ENCODE results near the gene PHACTR3.

Gene PHACTR3

DNA sequence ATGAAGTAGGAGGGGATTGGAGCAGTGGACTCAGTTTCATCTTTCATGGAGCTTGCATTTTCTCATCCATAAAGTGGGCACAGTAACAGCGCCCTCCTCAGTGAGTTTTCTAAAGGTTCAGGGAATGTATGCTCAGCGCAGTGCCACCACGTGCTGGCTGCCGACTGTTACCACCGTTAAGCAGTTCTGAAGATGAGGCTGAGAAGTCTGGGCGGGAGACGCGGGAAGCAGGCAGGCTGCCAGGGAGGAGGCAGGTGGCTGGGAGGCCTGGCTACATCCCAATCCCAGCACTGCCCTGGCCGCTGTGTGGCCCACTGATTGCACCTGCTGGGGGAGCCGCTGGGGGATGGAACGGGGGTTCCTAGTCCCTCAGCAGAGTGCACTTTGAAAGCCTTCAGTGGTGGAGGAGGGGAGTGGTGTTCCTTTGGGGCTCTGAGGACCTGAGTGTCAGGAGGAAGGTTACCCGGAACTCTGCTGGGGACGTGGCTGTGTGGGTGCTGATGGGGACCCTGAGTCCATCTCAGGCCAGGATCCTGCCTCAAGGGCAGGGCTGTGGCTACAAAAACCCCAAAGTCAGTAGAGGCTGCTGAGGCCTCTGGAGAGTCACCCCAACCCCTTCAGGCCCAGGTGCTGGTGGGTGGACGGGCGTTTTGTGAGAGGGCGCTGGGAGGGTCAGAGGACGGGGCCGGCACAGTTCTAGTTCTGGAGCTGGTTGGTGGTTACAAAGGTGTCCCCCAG, 28.0 kb upstream of the PHACTR3 start:
- no peak overlapping the region for H3K18ac ChIP-seq (ENCODE audit: low read length)
- WGBS (ENCODE audit: extremely low coverage, insufficient coverage, low lambda C conversion rate): no CpG with 5 or more reads among the region's 18 CpGs
- no peak overlapping the region for H2BK15ac ChIP-seq (replicated peaks; ENCODE audit: low read depth)
- H2BK120ac ChIP-seq (ENCODE audit: low read depth, low read length): no peak overlapping the region
- H4K8ac ChIP-seq (ENCODE audit: low read depth, low read length): no peak overlapping the region
- H3K23ac ChIP-seq (ENCODE audit: low read length): no peak overlapping the region
- H2BK5ac ChIP-seq (ENCODE audit: low read length): no peak overlapping the region
- peaks cover 22% of the 10 kb centered on the region for H3K27me3 ChIP-seq (ENCODE audit: insufficient read depth, low read length, poor library complexity)
- DNase-seq: peak; percentile 22
- no peaks in the 10 kb centered on the region for H3K79me1 ChIP-seq (ENCODE audit: low read length)
- no peak overlapping the region for H3K4me3 ChIP-seq (ENCODE audit: low read length)
- no peak overlapping the region for H3K4me2 ChIP-seq (ENCODE audit: low read length)
- H3K36me3 ChIP-seq (ENCODE audit: control insufficient read depth, insufficient read depth, low read length): no peaks in the 10 kb centered on the region
- H3K9ac ChIP-seq (ENCODE audit: low read length): no peak overlapping the region
- H3K4ac ChIP-seq (ENCODE audit: low read depth, low read length): no peak overlapping the region
- H4K5ac ChIP-seq (ENCODE audit: low read length): no peak overlapping the region
- H2AK5ac ChIP-seq (ENCODE audit: low read length): no peak overlapping the region
- no peak overlapping the region for H3K27ac ChIP-seq (ENCODE audit: low read depth, low read length)
- no peak overlapping the region for H3K56ac ChIP-seq (ENCODE audit: low read length)
- no peaks in the 10 kb centered on the region for H3K4me1 ChIP-seq (ENCODE audit: control insufficient read depth, low read depth, low read length)
- H3K79me2 ChIP-seq (ENCODE audit: control insufficient read depth, insufficient read depth, low read length): no peaks in the 10 kb centered on the region

DNA sequence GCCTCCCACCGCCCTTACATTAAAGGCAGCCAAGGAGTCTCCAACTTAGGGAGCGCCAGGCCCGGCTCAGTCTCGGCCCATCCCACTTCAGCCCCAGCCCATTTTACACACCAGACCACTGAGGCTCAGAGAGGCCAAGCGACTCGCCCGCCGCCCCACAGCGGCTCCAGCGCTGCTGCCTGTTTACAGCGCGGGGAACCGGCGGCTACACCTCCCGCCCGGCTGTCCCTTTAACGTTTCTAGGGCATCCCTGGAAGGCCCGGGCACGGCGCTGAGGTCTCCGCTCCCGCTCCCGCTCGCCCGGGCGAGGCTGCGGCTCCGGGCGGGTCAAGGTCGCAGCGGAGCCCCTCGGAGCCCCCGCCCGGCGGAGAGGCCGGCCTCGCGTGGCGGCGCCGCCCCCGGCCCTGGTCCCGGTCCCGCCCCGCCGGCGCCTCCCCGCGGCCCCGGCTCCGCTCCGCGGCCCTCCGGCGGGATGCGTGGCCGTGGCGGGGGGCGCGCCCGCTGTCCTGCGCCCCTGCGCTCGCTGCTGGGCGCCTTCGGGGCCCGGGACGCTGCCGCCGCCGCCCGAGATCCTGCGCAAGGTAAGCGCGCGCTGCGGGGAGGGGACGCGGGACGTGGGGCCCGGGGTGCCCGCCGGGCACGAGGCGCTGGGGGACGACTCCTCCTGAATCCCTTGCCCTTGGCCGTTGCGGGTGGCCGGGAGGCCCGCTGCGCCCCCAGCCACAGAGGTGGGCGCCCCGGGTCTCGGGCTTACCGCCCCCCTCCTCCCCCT, 27.1 kb upstream of the PHACTR3 start:
- Histone ChIP-seq H3K9ac (ENCODE audit: low read length) (no peak overlapping the region), H3K4me2 (ENCODE audit: low read length) (no peak overlapping the region), H3K4me3 (ENCODE audit: low read length) (no peak overlapping the region), H3K27ac (ENCODE audit: low read depth, low read length) (no peak overlapping the region), H3K4me1 (ENCODE audit: control insufficient read depth, low read depth, low read length) (no peaks in the 10 kb centered on the region), H4K8ac (ENCODE audit: low read depth, low read length) (no peak overlapping the region), H3K23ac (ENCODE audit: low read length) (no peak overlapping the region), H2AK5ac (ENCODE audit: low read length) (no peak overlapping the region), H3K27me3 (ENCODE audit: insufficient read depth, low read length, poor library complexity) (peaks cover 22% of the 10 kb centered on the region), H3K79me1 (ENCODE audit: low read length) (no peaks in the 10 kb centered on the region), H4K5ac (ENCODE audit: low read length) (no peak overlapping the region), H3K56ac (ENCODE audit: low read length) (no peak overlapping the region), H2BK120ac (ENCODE audit: low read depth, low read length) (no peak overlapping the region), H3K18ac (ENCODE audit: low read length) (no peak overlapping the region), H2BK5ac (ENCODE audit: low read length) (no peak overlapping the region), H3K79me2 (ENCODE audit: control insufficient read depth, insufficient read depth, low read length) (no peaks in the 10 kb centered on the region), H3K4ac (ENCODE audit: low read depth, low read length) (no peak overlapping the region), H2BK15ac (replicated peaks; ENCODE audit: low read depth) (no peak overlapping the region), H3K36me3 (ENCODE audit: control insufficient read depth, insufficient read depth, low read length) (no peaks in the 10 kb centered on the region)
- DNase-seq: no peak
- WGBS (ENCODE audit: extremely low coverage, insufficient coverage, low lambda C conversion rate): no CpG with 5 or more reads among the region's 95 CpGs

DNA sequence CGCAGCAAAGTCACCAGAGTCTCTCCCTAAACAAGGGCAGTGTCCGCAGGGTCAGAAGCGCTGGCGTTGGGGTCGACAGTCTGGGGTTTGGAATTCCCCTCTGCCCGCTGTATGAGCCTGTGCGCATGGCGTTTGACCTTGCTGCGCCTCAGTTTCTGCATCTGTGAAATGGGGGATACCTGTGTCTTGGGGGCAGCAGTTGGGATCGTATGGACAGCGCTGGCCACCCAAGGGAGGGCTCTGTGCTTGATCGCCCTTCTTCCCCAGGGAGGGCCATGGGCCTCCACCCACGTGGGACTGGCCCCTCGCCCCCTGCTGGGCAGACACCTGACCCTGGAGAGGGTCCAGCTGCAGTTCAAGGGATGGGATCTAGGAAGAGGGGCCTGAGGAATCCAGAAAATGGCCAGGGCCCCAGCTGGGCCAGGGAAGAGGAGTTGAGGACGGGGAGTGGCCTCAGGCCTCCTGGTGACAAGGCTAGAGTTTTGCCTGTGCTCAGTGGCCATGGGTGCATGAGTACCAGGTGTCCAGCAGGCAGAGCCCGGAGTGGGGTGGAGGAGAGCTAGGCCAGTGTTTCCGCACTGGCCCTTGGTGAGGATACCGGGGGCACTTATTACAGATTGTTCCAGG, 26.4 kb upstream of the PHACTR3 start:
- DNase-seq: no peak
- no peak overlapping the region for H3K18ac ChIP-seq (ENCODE audit: low read length)
- WGBS (ENCODE audit: extremely low coverage, insufficient coverage, low lambda C conversion rate): no CpG with 5 or more reads among the region's 18 CpGs
- H2BK120ac ChIP-seq (ENCODE audit: low read depth, low read length): no peak overlapping the region
- no peaks in the 10 kb centered on the region for H3K36me3 ChIP-seq (ENCODE audit: control insufficient read depth, insufficient read depth, low read length)
- H3K27ac ChIP-seq (ENCODE audit: low read depth, low read length): no peak overlapping the region
- H3K9ac ChIP-seq (ENCODE audit: low read length): no peak overlapping the region
- H4K8ac ChIP-seq (ENCODE audit: low read depth, low read length): no peak overlapping the region
- no peak overlapping the region for H2BK15ac ChIP-seq (replicated peaks; ENCODE audit: low read depth)
- no peaks in the 10 kb centered on the region for H3K79me2 ChIP-seq (ENCODE audit: control insufficient read depth, insufficient read depth, low read length)
- no peak overlapping the region for H3K56ac ChIP-seq (ENCODE audit: low read length)
- H4K5ac ChIP-seq (ENCODE audit: low read length): no peak overlapping the region
- no peak overlapping the region for H3K4me2 ChIP-seq (ENCODE audit: low read length)
- H3K4me1 ChIP-seq (ENCODE audit: control insufficient read depth, low read depth, low read length): no peaks in the 10 kb centered on the region
- H2AK5ac ChIP-seq (ENCODE audit: low read length): no peak overlapping the region
- H2BK5ac ChIP-seq (ENCODE audit: low read length): no peak overlapping the region
- H3K4me3 ChIP-seq (ENCODE audit: low read length): no peak overlapping the region
- H3K23ac ChIP-seq (ENCODE audit: low read length): no peak overlapping the region
- H3K27me3 ChIP-seq (ENCODE audit: insufficient read depth, low read length, poor library complexity): peaks cover 22% of the 10 kb centered on the region
- H3K4ac ChIP-seq (ENCODE audit: low read depth, low read length): no peak overlapping the region
- H3K79me1 ChIP-seq (ENCODE audit: low read length): no peaks in the 10 kb centered on the region

DNA sequence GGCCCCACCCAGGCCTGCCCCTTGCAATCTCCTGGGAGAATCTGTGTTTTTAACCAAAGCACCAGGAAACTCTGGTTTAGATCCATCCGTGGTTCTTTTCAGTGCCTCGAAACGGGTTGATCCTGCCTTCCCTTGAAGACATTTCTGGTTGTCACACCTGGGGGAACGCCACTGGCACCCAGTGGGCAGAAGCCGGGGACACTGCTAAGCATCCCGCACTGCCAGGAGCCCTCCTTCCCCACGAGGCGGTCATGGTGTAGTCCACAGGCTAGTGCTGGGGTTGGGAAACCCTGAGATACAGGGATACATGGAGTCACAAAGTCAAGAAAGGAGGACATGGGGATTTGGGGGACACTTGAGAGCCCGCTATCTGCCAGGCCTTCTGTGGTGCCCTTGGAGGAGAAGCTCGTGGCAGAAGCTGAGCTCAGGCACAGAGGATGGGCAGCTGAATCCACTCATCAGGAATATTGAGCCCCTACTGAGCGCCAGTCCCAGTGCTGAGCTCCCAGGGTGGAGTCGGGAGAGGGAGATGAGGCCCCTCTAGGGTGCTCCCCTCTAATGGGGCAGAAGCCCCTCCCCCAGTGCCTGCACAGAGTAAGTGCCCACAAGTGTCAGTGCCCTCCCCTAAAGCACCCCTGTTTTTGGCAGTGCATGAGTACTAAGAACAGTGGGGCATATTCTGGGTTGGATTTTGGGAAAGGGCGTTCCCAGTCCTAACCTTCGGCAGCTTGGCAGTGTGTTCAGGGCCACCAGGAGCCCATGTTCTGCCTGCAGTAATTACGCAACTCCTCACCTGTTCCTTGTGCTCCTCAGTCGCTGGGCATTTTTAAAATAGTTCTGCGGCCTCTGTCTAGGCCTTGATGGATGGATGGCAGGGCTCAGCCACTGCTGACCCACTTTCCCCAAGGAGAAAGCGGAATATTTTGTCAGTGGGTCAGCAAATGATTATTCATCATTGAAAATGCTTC, 25.6 kb upstream of the PHACTR3 start:
- H3K4me3 ChIP-seq (ENCODE audit: low read length): no peak overlapping the region
- no peak overlapping the region for H3K18ac ChIP-seq (ENCODE audit: low read length)
- no peak overlapping the region for H2BK15ac ChIP-seq (replicated peaks; ENCODE audit: low read depth)
- no CpG with 5 or more reads among the region's 18 CpGs for WGBS (ENCODE audit: extremely low coverage, insufficient coverage, low lambda C conversion rate)
- no peak overlapping the region for H2AK5ac ChIP-seq (ENCODE audit: low read length)
- no peak overlapping the region for H3K23ac ChIP-seq (ENCODE audit: low read length)
- no peak overlapping the region for H2BK120ac ChIP-seq (ENCODE audit: low read depth, low read length)
- H4K8ac ChIP-seq (ENCODE audit: low read depth, low read length): no peak overlapping the region
- H3K27ac ChIP-seq (ENCODE audit: low read depth, low read length): no peak overlapping the region
- H3K79me2 ChIP-seq (ENCODE audit: control insufficient read depth, insufficient read depth, low read length): no peaks in the 10 kb centered on the region
- no peak overlapping the region for H4K5ac ChIP-seq (ENCODE audit: low read length)
- H3K36me3 ChIP-seq (ENCODE audit: control insufficient read depth, insufficient read depth, low read length): no peaks in the 10 kb centered on the region
- no peak overlapping the region for H3K4me2 ChIP-seq (ENCODE audit: low read length)
- DNase-seq: no peak
- no peaks in the 10 kb centered on the region for H3K79me1 ChIP-seq (ENCODE audit: low read length)
- H3K4ac ChIP-seq (ENCODE audit: low read depth, low read length): no peak overlapping the region
- no peak overlapping the region for H2BK5ac ChIP-seq (ENCODE audit: low read length)
- H3K4me1 ChIP-seq (ENCODE audit: control insufficient read depth, low read depth, low read length): no peaks in the 10 kb centered on the region
- H3K27me3 ChIP-seq (ENCODE audit: insufficient read depth, low read length, poor library complexity): peaks cover 22% of the 10 kb centered on the region
- no peak overlapping the region for H3K56ac ChIP-seq (ENCODE audit: low read length)
- no peak overlapping the region for H3K9ac ChIP-seq (ENCODE audit: low read length)

DNA sequence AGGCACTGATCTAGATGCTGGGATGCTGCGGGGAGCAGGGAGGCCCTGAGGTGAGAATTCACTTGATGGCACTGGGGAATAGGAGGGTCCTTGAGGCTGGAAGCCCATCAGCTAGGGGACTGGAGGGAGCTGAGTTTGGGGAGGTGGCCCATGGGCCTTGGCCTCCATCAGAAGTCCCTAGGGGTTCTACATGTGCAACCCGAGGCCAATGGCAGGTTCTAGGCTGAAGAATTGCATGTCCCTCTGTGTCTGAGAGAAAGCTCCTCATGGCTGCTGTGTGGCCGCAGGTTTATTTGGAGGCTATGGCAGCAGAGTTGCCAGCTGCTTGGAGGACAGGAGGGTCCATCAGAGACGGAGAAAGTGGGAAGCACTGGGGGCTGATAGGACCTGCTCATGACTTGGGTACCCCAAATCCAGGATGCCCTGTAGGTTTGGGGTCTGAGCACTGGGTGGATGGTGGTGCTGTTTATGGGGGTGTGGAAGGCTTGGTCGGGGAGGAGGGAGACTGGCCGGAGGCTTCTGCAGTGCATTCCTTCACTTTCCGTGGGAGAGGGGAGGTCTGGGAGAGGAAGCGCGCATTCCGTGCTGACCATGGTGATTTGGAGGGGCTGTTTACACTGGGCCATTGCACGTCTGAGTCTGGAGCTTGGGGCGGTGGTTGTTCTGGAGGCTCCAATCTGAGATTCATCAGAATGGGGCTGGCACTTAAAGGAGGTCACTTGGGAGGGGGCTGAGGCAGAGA, 24.8 kb upstream of the PHACTR3 start:
- no peaks in the 10 kb centered on the region for H3K36me3 ChIP-seq (ENCODE audit: control insufficient read depth, insufficient read depth, low read length)
- H3K27me3 ChIP-seq (ENCODE audit: insufficient read depth, low read length, poor library complexity): peaks cover 22% of the 10 kb centered on the region
- no peak overlapping the region for H3K4ac ChIP-seq (ENCODE audit: low read depth, low read length)
- H2BK5ac ChIP-seq (ENCODE audit: low read length): no peak overlapping the region
- no CpG with 5 or more reads among the region's 12 CpGs for WGBS (ENCODE audit: extremely low coverage, insufficient coverage, low lambda C conversion rate)
- H3K27ac ChIP-seq (ENCODE audit: low read depth, low read length): no peak overlapping the region
- H3K23ac ChIP-seq (ENCODE audit: low read length): no peak overlapping the region
- no peak overlapping the region for H3K4me2 ChIP-seq (ENCODE audit: low read length)
- no peak overlapping the region for H4K8ac ChIP-seq (ENCODE audit: low read depth, low read length)
- no peak overlapping the region for H4K5ac ChIP-seq (ENCODE audit: low read length)
- H2BK15ac ChIP-seq (replicated peaks; ENCODE audit: low read depth): no peak overlapping the region
- no peak overlapping the region for H2BK120ac ChIP-seq (ENCODE audit: low read depth, low read length)
- H3K79me2 ChIP-seq (ENCODE audit: control insufficient read depth, insufficient read depth, low read length): no peaks in the 10 kb centered on the region
- no peaks in the 10 kb centered on the region for H3K79me1 ChIP-seq (ENCODE audit: low read length)
- H3K4me1 ChIP-seq (ENCODE audit: control insufficient read depth, low read depth, low read length): no peaks in the 10 kb centered on the region
- no peak overlapping the region for H3K56ac ChIP-seq (ENCODE audit: low read length)
- H2AK5ac ChIP-seq (ENCODE audit: low read length): no peak overlapping the region
- H3K9ac ChIP-seq (ENCODE audit: low read length): no peak overlapping the region
- H3K4me3 ChIP-seq (ENCODE audit: low read length): no peak overlapping the region
- H3K18ac ChIP-seq (ENCODE audit: low read length): no peak overlapping the region
- no peak for DNase-seq
